ENCODE measurements around the gene KIRREL3.

Gene KIRREL3

GRCh38 chr11:126431401-126432064 is 569.0 kb downstream of the KIRREL3 start:
- DNase-seq: no peak

GRCh38 chr11:126430581-126431335 is 569.8 kb downstream of the KIRREL3 start:
- DNase-seq: no peak

DNA sequence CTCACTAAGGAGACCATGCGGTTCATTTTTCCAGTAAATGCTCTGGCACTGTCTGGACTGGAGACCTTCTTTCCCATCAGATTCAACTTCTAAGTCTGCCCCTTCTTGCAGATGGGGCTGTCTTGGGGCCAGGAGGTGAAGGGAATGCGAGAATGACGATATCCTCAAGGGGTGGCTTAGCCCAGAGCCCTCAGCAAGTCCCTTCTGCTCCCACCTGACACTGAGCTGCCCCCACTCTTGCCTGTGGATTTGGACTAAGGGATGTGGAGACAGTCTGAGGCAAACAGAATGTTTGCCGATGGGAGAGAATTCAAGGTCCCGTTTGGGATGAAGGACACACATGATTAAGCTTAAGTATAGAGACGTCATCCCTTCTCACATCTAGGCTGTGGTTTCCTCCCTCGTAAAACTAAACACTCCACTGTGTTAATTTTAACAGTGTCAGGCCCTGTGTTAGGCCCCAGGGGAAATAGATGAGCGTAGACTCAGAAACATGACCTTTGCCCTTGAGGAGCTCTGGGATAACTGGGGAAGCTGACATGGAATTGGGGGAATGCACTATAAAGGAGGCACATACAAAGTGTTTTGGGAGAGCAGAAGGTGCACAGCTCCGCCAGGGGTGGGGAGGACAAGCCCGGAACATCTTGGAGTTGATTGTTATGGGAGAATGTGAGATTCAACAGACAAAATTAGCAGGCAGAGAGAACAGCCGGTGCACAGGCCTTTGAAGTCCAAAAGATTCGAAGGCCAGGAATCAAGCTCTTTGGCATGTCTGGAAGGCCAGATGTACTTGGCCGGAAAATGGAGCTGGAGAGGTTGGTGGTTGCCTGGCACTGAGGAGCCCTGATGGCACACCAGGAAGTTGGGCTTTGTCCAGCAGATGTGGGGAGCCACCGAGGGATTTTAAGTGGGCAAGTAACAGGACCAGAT is 573.5 kb downstream of the KIRREL3 start:
- no peak for DNase-seq

- no peak for DNase-seq
These were observed 574.5 kb downstream of the KIRREL3 start for GRCh38 chr11:126426106-126426505.

DNA sequence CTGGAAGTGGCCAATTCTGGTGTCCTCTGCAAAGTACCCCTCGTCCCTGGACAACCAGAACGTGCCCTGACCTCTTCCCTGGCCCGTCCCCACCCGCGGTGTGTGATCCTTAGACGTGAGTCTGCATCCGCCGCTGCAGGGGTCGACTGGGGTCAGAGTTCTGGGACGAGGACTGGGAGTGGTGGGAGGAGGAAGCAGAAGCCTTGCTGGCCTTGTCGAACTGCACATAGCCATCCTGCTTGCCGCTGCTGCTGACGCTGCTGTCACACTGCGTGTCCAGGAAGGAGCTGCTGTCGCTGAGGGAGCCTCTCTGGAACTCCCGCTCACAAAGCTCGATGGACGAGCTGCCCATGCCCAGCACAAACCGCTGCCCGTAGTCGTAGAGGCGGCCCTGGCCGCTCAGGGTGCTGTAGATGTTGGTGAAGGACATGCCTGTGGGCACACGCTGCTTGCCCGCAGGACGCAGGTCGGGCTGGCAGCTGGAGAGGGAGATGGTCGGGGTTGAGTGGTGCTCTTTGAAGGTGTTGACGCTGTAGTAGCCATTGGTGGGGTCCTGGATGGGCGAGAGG is 576.0 kb downstream of the KIRREL3 start:
- no peak for DNase-seq

GRCh38 chr11:126423743-126424142 is 576.8 kb downstream of the KIRREL3 start:
- DNase-seq: no peak

DNA sequence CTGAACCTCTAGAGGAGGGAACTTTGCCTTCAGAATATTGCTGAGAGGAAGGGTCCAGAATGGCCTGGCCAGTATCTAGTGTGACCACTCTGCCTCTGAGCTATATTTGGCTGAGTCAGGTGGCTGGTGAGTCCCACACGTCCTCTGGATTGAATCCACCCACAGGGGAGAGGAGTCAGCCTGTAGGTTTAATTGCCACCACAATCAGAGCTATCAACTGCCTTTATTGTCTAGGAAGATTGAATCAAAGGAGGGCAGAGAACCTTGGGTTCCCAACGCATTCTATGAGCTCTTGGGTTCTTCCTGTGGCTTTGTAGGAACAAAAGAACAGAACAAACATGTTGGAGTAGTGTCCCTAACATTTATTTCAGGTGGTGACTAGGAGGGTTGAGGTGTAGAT is 577.4 kb downstream of the KIRREL3 start:
- no peak for DNase-seq

- no peak for DNase-seq
These were observed 578.1 kb downstream of the KIRREL3 start for GRCh38 chr11:126422446-126422845.

DNA sequence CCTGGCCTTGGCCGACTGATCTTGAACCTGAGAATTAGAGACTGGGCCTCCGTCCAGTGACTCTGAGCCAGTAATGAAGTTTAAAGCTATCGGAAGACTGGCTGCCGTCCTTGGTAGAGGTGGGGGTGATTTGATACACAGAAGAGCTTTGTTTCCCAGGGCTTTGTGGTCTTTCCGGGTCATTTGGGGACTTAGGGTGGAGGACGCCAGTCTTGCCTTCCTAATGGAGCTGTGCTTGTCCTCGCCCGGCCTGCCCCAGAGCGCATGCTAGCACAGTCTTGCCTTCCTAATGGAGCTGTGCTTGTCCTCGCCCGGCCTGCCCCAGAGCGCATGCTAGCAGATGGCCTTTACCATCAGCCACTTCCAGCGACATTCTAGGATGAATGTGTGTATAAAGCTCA is 579.3 kb downstream of the KIRREL3 start:
- no peak for DNase-seq

- DNase-seq: no peak
These were observed 579.8 kb downstream of the KIRREL3 start for GRCh38 chr11:126420698-126421256.

GRCh38 chr11:126419801-126420697 is 580.5 kb downstream of the KIRREL3 start:
- no peak for DNase-seq

DNA sequence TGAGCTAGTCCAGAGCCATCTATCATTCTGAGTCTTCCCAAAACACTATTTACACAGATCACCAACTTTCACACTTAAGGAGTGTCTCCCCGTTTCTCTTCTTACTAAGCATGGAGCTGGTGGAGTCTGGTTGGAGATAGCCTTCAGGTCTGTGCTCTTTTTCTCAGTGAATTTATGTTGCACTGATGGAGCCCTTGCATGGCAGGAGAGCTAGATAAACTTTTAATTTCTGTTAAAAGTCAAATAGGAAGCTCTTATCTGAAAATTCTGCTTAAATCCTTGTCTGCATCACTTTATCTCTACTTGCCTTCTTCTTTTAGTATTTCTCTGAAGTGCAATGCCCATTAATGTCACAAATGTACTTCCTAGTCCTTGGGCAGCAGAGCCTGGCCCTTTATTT is 581.7 kb downstream of the KIRREL3 start:
- DNase-seq: no peak

DNA sequence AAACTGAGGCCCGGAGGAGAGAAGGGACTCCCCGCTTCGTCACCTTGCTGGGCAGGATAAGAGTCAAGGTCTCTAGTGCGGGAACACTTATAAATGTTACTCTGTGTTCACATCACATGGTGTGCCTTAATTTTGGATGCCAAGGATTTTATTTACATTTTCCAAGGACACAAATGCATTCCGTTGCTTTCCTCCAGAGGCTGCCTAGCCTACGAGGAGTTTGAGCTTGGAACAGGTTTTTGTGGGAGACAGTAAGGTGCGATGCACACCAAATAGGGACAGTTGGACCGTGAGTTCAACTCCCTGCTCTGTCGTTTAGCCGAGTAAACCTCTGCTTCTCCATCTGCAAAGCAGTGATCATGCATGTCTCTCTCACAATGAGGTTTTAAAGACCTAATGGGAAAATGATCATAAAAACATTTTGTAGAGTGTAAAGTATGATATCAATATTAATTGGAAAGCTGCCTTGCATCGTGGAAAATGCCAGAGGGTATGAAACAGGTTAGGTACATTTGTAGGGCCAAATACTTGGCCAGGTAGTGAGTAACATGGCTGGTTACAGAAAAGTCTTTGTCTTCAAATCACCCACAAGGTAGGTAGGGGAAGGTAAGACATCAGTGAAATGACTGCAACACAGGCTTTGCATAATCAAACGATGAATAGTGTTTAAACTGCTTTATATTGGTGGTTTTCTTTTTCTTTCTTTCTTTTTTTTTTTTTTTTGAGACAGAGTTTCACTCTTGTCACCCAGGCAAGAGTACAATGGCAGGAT is 583.3 kb downstream of the KIRREL3 start:
- DNase-seq: no peak

DNA sequence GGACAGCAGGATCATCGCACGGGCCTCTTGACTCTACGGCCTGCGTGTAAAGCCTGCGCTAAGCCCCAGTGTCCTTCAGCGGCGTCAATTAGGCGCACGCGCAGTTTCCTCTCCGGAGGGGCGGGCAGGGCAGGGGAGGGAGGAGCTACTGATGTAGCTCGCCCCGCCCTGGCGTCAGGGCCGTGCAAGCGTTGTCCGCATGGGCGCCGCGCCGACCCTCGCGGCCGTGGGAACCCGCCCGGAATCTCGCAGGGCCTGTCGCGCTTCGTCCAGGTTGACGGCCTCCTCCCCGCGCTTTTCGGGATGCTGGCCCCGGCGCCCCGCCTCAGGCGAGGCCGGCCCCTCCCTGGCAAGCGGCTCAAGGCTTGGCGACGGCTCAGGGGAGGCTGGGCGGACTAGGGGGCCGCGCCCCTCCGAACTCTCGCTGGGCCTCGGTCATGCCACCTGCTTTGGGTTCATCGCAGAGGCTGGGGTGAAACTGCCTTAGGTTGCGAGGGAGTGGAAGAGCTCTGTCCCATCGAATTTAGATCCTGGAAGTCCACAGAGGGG is 584.0 kb downstream of the KIRREL3 start:
- peak; percentile 84 for DNase-seq

DNA sequence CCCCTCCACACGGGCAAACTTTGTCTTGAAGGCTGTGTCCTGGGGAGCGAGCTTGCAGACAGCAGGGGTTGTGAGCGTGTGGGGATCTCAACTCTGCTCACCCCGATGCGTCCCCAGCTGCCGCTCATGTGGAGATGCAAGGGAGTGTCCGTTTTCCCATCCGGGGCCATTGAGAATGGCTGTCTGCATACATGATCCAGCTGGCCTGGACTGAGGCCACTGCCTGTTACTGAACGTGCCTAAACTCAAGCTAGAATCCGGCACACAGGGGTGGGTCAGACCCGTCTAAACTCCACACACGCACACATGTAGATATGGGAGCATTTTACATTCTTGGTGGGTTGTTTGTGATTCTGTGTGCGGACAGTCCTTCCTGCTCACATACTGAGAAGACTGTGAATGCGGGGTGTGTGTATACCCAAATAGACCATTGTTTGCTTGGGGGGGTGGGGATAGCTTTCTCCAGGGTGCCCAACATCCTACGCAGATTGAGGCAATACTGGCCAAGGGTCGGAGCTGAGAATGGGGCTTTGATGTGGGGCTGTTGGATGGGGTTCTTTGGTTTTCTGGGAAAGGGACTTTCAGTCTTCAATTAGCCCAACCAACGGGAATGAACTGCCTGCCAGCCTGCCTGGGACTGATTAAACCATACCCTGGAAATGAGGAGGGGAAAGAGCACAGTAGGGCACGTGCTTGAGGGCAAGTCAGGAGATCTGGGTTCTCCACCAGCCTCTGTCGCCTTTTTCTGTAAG is 584.7 kb downstream of the KIRREL3 start:
- no peak for DNase-seq

DNA sequence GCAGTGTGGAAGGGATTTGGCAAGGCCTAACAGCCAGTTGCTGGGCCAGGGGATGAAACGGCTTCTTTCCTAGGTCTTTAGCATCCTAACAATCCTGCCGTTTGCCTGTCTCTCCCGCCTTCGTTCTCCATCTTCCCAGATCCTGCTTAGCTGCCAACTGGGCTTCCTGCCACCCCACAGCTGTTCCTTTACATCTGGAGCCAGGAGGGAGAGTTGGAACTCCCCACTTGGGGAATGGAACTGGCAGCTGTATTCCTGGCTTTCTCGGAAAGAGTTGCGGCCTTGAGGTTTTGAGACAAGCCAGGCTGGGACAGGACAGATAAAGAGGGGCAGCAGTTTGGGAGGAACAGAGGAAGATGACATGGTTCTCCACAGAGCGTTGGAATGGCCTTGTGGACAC is 585.4 kb downstream of the KIRREL3 start:
- no peak for DNase-seq

DNA sequence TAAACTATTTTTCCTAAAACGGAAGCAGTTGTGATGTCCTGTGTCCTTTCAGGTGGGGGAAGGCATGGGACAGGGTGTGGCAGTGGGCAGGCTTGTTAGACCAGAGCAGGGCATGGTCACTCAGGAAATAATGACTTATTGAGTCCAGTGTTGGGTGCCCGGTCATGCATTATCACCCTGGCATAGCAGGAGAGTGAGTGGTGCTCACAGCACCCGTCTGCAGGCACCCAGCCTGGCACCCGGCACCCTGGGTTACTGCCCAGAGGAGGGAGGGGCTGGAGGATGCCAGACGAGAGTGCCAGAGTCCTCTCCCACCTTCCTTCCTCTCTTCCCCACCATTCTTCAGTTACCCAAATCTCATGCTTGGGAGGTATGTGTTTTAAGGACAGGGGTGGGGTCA is 586.0 kb downstream of the KIRREL3 start:
- no peak for DNase-seq

GRCh38 chr11:126413843-126414405 is 586.6 kb downstream of the KIRREL3 start:
- DNase-seq: no peak

GRCh38 chr11:126413426-126413825 is 587.1 kb downstream of the KIRREL3 start:
- DNase-seq: no peak
